Activated CD4-positive, alpha-beta T cell treated with anti-CD3 and anti-CD28 coated beads for 24 hours (primary cell): ENCODE measurements around the gene CDK5RAP1.
"Not testable (repeated sequence)": the region's sequence is repeated elsewhere in the genome, so short reads cannot be mapped to it uniquely, and the experiment has no call there.

Source experiments
- DNase-seq, 2 donors: peaks; one replicate each; pipeline ENCODE4 v3.0.0-alpha.2; 2020; ENCODE audit warnings: low read depth in 2 of 2

CDK5RAP1 gene

GRCh38 chr20:33419140-33419974 lies 18.0 kb upstream of the CDK5RAP1 start:
- DNase-seq = no peak

- DNase-seq = no peak
Measured at GRCh38 chr20:33418033-33418432, 16.7 kb upstream of the CDK5RAP1 start.

- DNase-seq = no peak
Measured at GRCh38 chr20:33415948-33416347, 14.6 kb upstream of the CDK5RAP1 start.

GRCh38 chr20:33412484-33412838 lies 11.1 kb upstream of the CDK5RAP1 start:
- DNase-seq = no peak

GRCh38 chr20:33411711-33412483 lies 10.6 kb upstream of the CDK5RAP1 start:
- no peak for DNase-seq

GRCh38 chr20:33411242-33411641 lies 9.9 kb upstream of the CDK5RAP1 start:
- no peak for DNase-seq

GRCh38 chr20:33410081-33410742 lies 8.9 kb upstream of the CDK5RAP1 start:
- no peak for DNase-seq

- no peak for DNase-seq
Measured at GRCh38 chr20:33408716-33409654, 7.7 kb upstream of the CDK5RAP1 start.

GRCh38 chr20:33408313-33408712 lies 7.0 kb upstream of the CDK5RAP1 start:
- no peak for DNase-seq

GRCh38 chr20:33407796-33408195 lies 6.5 kb upstream of the CDK5RAP1 start:
- no peak for DNase-seq

- no peak for DNase-seq
Measured at GRCh38 chr20:33407251-33407650, 5.9 kb upstream of the CDK5RAP1 start.

GRCh38 chr20:33404281-33404680 lies 3.0 kb upstream of the CDK5RAP1 start:
- no peak for DNase-seq

GRCh38 chr20:33401921-33402369 lies 626 bp upstream of the CDK5RAP1 start:
- DNase-seq = no peak

- no peak for DNase-seq
Measured at GRCh38 chr20:33400812-33401183, 521 bp downstream of the CDK5RAP1 start.

- DNase-seq = no peak
Measured at GRCh38 chr20:33399924-33400323, 1.4 kb downstream of the CDK5RAP1 start.

- DNase-seq = no peak
Measured at GRCh38 chr20:33394718-33395117, 6.6 kb downstream of the CDK5RAP1 start.

- DNase-seq = no peak
Measured at GRCh38 chr20:33393609-33394008, 7.7 kb downstream of the CDK5RAP1 start.

GRCh38 chr20:33391722-33392415 lies 9.4 kb downstream of the CDK5RAP1 start:
- DNase-seq = no peak

GRCh38 chr20:33389326-33389725 lies 12.0 kb downstream of the CDK5RAP1 start:
- not testable (repeated sequence) for DNase-seq

- DNase-seq = no peak
Measured at GRCh38 chr20:33388268-33388667, 13.1 kb downstream of the CDK5RAP1 start.

GRCh38 chr20:33387177-33387576 lies 14.1 kb downstream of the CDK5RAP1 start:
- DNase-seq = no peak
